ENCODE results near the gene P2RY11.

Gene P2RY11

GRCh38 chr19:10116866-10117616 is 5.5 kb downstream of the P2RY11 start:
- no peak for DNase-seq (ENCODE audit: low read depth)
- TF ChIP-seq, protein P1, sequence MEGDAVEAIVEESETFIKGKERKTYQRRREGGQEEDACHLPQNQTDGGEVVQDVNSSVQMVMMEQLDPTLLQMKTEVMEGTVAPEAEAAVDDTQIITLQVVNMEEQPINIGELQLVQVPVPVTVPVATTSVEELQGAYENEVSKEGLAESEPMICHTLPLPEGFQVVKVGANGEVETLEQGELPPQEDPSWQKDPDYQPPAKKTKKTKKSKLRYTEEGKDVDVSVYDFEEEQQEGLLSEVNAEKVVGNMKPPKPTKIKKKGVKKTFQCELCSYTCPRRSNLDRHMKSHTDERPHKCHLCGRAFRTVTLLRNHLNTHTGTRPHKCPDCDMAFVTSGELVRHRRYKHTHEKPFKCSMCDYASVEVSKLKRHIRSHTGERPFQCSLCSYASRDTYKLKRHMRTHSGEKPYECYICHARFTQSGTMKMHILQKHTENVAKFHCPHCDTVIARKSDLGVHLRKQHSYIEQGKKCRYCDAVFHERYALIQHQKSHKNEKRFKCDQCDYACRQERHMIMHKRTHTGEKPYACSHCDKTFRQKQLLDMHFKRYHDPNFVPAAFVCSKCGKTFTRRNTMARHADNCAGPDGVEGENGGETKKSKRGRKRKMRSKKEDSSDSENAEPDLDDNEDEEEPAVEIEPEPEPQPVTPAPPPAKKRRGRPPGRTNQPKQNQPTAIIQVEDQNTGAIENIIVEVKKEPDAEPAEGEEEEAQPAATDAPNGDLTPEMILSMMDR (IDR thresholded peaks at IDR 0.05; ENCODE audit: low read length, missing control alignments), result no peak
- H3K4me3 ChIP-seq (replicated peaks; ENCODE audit: low read depth, low read length), result no peak overlapping the region

GRCh38 chr19:10118960-10119359 is 7.5 kb downstream of the P2RY11 start:
- TF ChIP-seq, protein P1 (IDR thresholded peaks at IDR 0.05; ENCODE audit: low read length, missing control alignments), result no peak
- no peak for DNase-seq (ENCODE audit: low read depth)
- H3K4me3 ChIP-seq (replicated peaks; ENCODE audit: low read depth, low read length), result peak overlapping the region; percentile 98

DNA sequence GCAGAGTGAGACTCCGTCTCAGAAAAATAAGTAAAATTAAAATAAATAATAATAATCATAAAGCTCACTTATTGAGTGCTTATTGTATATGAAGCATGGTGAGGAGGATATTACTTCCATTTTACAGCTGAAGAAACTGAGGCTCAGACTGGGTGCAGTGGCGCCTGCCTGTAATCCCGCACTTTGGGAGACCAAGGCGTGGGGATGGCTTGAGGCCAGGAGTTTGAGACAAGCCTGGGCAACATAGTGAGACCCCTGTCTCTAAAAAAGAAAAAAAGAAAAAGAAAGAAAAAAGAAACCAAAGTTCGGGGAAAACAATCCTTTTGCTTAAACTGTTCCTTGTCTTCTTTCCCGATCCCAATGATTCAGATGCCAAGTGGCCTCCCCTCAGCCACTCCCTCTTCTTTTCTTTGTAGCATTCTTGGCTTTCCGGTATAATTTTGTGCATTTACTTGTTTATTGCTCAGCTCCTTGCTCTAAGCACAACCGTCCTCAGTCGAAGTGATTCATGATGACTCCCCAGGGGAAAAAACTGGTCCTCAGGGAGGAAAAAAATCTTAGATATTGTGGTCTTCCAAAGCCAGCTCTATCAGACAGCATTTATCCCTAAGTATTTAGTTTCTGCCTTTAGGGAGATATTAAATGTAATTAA is 9.2 kb downstream of the P2RY11 start:
- peak overlapping the region; percentile 39 for H3K4me3 ChIP-seq (replicated peaks; ENCODE audit: low read depth, low read length)
- peak; percentile 88 for DNase-seq (ENCODE audit: low read depth)
- TF ChIP-seq, protein P1 (IDR thresholded peaks at IDR 0.05; ENCODE audit: low read length, missing control alignments), result no peak

- DNase-seq (ENCODE audit: low read depth), result peak; percentile 31
- TF ChIP-seq, protein P1 (IDR thresholded peaks at IDR 0.05; ENCODE audit: low read length, missing control alignments), result no peak
- no peak overlapping the region for H3K4me3 ChIP-seq (replicated peaks; ENCODE audit: low read depth, low read length)
Observed at GRCh38 chr19:10122045-10122444, 10.6 kb downstream of the P2RY11 start.

DNA sequence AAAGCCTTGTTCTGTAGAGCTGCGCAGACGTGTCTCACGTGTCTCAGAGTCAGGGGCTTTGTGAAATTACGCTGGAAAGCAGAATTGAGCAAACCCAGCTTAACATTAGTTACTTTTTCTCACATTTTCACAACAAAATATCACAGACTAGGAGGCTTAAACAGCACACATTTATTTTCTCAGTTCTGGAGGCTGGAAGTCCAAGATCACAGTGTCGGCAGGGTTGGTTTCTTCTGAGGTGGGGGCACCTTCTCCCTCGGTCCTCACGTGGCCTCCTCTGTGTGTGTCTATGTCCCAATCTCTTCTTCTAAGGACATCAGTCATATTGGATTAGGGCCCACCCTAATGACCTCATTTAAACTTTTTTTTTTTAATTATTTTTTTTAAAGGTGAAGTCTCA is 12.9 kb downstream of the P2RY11 start:
- H3K4me3 ChIP-seq (replicated peaks; ENCODE audit: low read depth, low read length), result no peak overlapping the region
- TF ChIP-seq, protein P1 (IDR thresholded peaks at IDR 0.05; ENCODE audit: low read length, missing control alignments), result no peak
- DNase-seq (ENCODE audit: low read depth), result no peak

DNA sequence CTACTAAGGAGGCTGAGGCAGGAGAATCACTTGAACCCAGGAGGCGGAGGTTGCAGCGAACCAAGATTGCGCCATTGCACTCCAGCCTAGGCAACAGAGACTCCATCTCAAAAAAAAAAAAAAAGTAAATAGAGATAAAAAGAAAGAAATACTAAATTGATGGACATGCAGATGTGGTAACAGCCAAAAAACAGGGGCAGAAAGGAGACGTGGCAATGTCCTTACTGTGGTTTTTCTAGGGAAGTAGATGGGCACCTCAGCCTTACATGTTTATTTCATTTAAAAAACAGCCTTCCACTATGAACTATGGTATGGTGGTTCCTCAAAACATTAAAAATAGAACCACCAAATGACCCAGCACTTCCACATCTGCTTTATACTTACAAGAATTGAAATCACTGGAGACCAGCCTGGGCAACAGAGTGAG is 14.7 kb downstream of the P2RY11 start:
- TF ChIP-seq, protein P1 (IDR thresholded peaks at IDR 0.05; ENCODE audit: low read length, missing control alignments), result no peak
- H3K4me3 ChIP-seq (replicated peaks; ENCODE audit: low read depth, low read length), result no peak overlapping the region
- DNase-seq (ENCODE audit: low read depth), result no peak

Data from fibroblast of pulmonary artery (primary cell).